Glomerular visceral epithelial cell (primary cell): ENCODE measurements around the gene NCAM1.

Source experiments
- DNase-seq: peaks from one replicate; pipeline ENCODE4 v3.0.0-alpha.2; 2016; ENCODE audit errors: extremely low spot score

NCAM1 gene

GRCh38 chr11:113168354-113169342 is 207.4 kb downstream of the NCAM1 start:
- no peak for DNase-seq

DNA sequence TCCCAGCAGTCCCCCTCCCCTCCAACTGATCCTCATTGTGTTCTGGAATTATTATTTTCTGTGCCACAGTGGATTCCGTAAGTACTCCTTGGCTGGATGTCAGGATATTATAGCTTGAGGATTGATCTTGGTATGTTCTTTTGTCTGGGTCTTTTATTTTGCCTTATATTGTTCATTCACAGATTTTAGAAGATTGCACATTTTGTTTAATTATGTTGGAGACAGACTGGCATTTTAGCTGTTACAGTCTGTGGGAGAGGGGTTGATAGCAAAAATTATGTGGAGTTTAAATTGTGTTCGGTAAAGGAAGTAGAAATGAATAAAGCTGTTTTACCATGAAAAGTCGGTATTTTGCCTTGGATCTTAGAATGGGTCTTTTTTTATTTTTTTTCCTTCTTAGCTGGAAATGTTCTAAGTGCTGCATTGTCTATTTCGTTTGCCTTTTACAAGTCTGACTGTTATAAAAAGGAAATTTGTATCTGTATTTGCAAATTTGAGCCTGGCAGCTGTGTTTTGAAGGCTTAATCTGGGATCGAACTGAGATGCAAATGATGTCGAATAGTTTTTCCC is 211.2 kb downstream of the NCAM1 start:
- DNase-seq = no peak

- DNase-seq = no peak
Observed at GRCh38 chr11:113173126-113173525, 211.9 kb downstream of the NCAM1 start.

GRCh38 chr11:113174882-113175281 is 213.7 kb downstream of the NCAM1 start:
- DNase-seq = peak; percentile 20

DNA sequence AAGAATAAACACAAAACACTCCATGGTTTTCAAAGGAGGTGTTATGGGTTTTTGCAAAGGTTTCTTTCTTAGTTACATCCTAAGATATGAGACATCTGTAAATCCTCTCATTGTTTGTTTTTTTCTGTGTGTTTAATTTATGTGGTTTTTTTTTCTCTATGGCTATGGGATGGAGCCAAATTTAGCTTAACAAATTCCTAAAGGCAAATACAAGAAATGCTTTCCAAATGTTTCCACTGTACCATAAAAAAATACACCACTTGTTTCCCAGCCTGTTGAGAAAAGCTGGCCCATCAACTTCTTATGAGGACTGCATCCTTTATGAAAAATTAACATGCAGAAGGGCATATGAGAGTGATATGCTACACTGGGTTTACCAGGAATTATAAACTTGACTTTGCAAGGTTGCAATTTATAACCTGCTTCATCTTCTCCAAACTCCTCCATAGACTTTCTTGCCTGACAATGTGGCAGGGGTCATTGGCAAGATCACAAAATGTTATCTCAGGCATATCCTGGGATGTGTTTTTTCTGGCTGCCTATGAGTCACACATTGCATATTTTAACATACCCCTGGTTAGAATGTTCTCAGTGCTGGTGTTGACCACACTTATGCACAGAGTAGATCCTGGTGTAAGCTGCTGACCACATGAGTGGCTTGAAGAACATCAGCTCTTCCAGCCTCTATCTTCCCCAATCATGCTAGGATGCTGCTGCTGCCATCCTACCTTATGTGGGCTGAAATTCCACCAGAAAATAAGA is 215.6 kb downstream of the NCAM1 start:
- DNase-seq = peak; percentile 82

- DNase-seq = no peak
Observed at GRCh38 chr11:113177671-113178070, 216.5 kb downstream of the NCAM1 start.

GRCh38 chr11:113178381-113179070 is 217.3 kb downstream of the NCAM1 start:
- no peak for DNase-seq

GRCh38 chr11:113179181-113179704 is 218.0 kb downstream of the NCAM1 start:
- no peak for DNase-seq

GRCh38 chr11:113181094-113181493 is 219.9 kb downstream of the NCAM1 start:
- no peak for DNase-seq

DNA sequence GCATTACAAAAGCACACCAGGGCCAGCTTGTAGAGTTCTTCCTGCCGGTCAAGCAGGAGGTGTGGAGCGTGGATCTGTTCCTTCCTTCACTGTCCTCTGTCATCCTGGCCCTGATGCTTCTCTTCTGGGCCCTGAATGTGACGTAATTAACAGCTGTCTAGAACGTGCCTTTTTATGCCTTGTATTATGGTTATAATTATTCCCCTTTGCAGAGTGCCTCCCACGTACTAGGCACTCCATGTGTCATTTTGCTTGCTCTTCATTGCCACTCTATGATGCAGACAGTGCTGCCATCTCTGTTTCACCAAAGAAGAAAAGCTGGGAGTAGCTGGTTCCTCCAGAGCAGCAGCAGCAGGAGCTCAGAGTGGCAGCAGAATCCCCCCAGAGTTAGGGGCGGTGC is 221.1 kb downstream of the NCAM1 start:
- DNase-seq = no peak

- DNase-seq = peak; percentile 70
Observed at GRCh38 chr11:113184498-113184897, 223.3 kb downstream of the NCAM1 start.

- no peak for DNase-seq
Observed at GRCh38 chr11:113188371-113188834, 227.2 kb downstream of the NCAM1 start.

GRCh38 chr11:113189909-113190667 is 228.9 kb downstream of the NCAM1 start:
- peak; percentile 71 for DNase-seq

- DNase-seq = no peak
Observed at GRCh38 chr11:113192121-113192925, 231.1 kb downstream of the NCAM1 start.

- no peak for DNase-seq
Observed at GRCh38 chr11:113193016-113193415, 231.8 kb downstream of the NCAM1 start.

DNA sequence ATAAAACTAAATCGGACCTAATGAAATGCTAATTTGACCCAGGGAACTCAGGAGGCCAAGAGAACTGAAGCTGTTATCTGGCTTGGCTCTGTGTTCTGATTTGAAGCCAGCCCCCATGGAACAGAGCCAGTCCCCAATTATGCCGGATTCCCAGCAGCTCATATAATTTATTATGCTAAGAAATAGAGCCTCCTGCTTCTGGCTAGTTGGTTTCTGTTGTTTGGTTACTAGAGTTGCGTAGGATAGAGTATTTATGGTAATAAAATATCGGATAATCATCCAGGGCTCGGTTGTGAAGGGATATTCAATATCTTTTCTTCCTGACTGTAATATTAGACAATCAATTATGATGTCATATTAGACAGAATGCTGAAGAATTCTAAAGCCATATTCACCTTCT is 232.7 kb downstream of the NCAM1 start:
- DNase-seq = no peak

DNA sequence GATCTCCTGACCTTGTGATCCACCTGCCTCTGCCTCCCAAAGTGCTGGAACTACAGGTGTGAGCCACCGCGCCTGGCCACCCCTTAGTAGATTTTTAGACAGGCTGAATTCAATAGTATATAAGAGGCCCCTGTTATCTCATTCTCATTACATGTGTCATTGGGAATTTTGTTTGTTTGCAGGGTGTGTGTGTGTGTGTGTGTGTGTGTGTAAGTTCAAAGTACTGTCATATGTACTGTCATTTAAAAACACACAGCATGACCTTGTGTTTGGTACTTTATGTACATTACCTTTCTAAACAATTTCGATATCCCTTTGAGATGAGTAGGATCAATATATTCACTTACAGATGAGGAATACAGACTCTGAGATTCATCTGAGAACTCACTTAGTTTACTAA is 234.5 kb downstream of the NCAM1 start:
- DNase-seq = no peak

- DNase-seq = no peak
Observed at GRCh38 chr11:113197446-113197845, 236.2 kb downstream of the NCAM1 start.

GRCh38 chr11:113198972-113199661 is 237.9 kb downstream of the NCAM1 start:
- no peak for DNase-seq
